ENCODE measurements around the gene TAAR1. TPM values are rescaled to one million over a fixed set of nuclear protein-coding genes. Genes with fewer than 3 reads are reported as not detected.

TAAR1 gene
- total RNA-seq, 4 donors from 2014 or later, result 0.41 TPM; not detected in 3

DNA sequence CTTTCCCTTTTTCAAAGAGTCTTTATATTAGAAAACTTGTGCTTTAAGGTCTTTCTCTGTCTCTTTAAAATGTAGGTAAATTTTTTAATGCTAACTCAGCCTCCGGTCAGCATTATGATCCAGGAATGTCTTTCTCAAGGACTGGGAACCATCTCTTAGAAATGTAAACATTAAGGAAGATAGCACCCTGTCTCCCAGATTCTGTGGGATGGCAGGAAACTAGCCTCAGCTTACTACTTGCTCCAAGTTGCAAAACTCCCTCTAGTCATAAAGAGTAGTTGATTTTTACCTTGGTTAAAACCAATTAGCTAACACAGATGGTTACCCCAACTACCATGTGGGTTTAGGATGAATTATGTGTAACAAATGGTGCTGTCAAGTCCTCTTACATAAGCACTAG is 4.7 kb upstream of the TAAR1 start:
- TF ChIP-seq, protein P1, sequence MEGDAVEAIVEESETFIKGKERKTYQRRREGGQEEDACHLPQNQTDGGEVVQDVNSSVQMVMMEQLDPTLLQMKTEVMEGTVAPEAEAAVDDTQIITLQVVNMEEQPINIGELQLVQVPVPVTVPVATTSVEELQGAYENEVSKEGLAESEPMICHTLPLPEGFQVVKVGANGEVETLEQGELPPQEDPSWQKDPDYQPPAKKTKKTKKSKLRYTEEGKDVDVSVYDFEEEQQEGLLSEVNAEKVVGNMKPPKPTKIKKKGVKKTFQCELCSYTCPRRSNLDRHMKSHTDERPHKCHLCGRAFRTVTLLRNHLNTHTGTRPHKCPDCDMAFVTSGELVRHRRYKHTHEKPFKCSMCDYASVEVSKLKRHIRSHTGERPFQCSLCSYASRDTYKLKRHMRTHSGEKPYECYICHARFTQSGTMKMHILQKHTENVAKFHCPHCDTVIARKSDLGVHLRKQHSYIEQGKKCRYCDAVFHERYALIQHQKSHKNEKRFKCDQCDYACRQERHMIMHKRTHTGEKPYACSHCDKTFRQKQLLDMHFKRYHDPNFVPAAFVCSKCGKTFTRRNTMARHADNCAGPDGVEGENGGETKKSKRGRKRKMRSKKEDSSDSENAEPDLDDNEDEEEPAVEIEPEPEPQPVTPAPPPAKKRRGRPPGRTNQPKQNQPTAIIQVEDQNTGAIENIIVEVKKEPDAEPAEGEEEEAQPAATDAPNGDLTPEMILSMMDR (IDR thresholded peaks at IDR 0.05), result no peak
- TF ChIP-seq POLR2A (IDR thresholded peaks at IDR 0.05), result no peak
- H3K4me3 ChIP-seq, result no peak overlapping the region
- H3K36me3 ChIP-seq, result no peaks in the 10 kb centered on the region
- no peak for DNase-seq
- no peak overlapping the region for H3K27ac ChIP-seq
- intact Hi-C loops (cut with DNase I; ENCODE audit: low total_unique reads), result no loop called here
- no peaks in the 10 kb centered on the region for H3K4me1 ChIP-seq
- no peaks in the 10 kb centered on the region for H3K27me3 ChIP-seq
- H3K9me3 ChIP-seq, result no peaks in the 10 kb centered on the region

DNA sequence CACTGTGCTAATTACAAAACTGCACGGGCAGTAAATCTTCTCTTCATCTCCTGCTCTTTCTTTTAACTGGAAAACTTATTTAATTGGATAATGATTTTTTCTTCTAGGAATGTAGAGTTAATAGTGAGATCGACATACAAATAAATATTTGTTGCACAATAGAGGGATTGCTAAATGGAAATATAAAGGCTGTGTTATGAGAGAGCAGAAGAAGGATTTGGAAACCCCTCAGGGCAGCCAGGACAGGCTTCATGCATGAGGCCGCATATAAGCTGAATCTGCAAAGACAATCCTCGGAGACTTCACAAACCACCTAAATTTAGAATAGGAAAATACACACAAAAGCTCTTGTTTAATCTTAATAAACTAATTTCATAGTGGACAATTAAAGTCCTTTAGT is 2.9 kb upstream of the TAAR1 start:
- Histone ChIP-seq H3K36me3 (no peaks in the 10 kb centered on the region), H3K27ac (no peak overlapping the region), H3K9me3 (no peaks in the 10 kb centered on the region), H3K4me3 (no peak overlapping the region), H3K27me3 (no peaks in the 10 kb centered on the region), H3K4me1 (no peaks in the 10 kb centered on the region)
- TF ChIP-seq, protein P1 (IDR thresholded peaks at IDR 0.05), result no peak
- no peak for TF ChIP-seq POLR2A (IDR thresholded peaks at IDR 0.05)
- no peak for DNase-seq
- intact Hi-C loops (cut with DNase I; ENCODE audit: low total_unique reads), result no loop called here

DNA sequence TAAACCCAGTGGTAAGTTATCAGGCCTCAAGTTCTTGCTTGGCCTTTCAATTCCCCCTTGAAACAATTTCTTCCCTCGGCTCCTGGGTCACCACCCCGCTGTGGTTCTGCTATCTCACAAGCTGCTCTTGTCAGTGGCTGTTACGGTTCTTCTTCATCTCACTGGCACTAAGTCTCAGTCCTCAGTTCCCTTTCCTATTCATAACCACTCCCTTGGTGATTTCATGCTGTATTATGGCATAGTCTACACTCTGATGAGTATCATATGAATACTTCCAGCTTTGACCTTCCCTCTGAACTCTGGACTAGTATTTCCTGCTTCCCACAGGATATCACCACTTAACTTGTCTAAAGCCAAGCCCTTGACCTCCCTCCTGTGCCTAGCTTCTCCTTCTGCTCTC is 7.9 kb downstream of the TAAR1 start:
- H3K4me1 ChIP-seq, result no peaks in the 10 kb centered on the region
- intact Hi-C loops (cut with DNase I; ENCODE audit: low total_unique reads), result no loop called here
- no peaks in the 10 kb centered on the region for H3K9me3 ChIP-seq

DNA sequence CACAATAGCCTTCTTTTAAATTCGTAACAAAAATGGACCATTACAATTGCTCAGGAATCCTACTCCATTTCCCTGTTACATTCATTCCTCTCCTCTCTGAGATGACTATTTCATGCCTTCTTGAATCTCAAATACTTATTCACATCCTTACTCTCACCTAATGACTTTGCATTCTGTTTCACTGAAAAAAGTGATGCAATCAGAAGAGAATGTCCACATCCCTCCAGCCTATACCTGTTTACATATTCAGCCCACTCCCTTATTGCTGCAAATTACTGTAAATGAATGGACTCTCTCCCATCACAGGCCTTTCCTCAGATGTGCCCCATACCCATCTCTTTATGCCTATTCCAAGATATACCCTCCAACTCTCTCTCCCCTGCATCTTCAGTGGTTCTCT is 8.6 kb downstream of the TAAR1 start:
- TF ChIP-seq, protein P1 (IDR thresholded peaks at IDR 0.05), result no peak
- TF ChIP-seq POLR2A (IDR thresholded peaks at IDR 0.05), result no peak
- no peaks in the 10 kb centered on the region for H3K4me1 ChIP-seq
- H3K27me3 ChIP-seq, result no peaks in the 10 kb centered on the region
- intact Hi-C loops (cut with DNase I; ENCODE audit: low total_unique reads), result no loop called here
- H3K4me3 ChIP-seq, result no peak overlapping the region
- no peak for DNase-seq
- H3K27ac ChIP-seq, result no peak overlapping the region
- H3K36me3 ChIP-seq, result no peaks in the 10 kb centered on the region
- H3K9me3 ChIP-seq, result no peaks in the 10 kb centered on the region

More for the DNA sequence above, 7.9 kb downstream of the TAAR1 start:
- TF ChIP-seq, protein P1 (IDR thresholded peaks at IDR 0.05), result no peak
- TF ChIP-seq POLR2A (IDR thresholded peaks at IDR 0.05), result no peak
- Histone ChIP-seq H3K27me3 (no peaks in the 10 kb centered on the region), H3K36me3 (no peaks in the 10 kb centered on the region), H3K4me3 (no peak overlapping the region), H3K27ac (no peak overlapping the region)
- DNase-seq, result no peak

DNA sequence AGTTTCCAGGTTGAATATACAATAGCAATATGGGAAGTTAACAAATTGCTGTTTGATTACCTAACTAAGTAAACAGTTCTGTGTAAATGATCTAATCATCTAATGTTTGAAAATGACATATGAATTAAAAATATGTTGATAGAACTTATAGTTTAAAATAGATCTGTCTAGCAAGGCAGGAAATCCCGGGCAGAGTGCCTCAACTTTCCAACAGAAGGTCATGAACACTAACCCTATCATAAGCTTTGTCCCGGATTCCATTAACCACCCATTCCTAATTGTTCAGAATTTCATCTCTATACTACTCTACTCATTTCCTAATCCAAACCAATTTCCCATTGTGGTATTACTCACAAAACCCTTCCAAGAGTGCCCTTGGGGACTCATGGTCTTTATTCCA is 10.2 kb downstream of the TAAR1 start:
- Histone ChIP-seq H3K27ac (no peak overlapping the region), H3K4me1 (no peaks in the 10 kb centered on the region), H3K4me3 (no peak overlapping the region), H3K36me3 (no peaks in the 10 kb centered on the region), H3K9me3 (no peaks in the 10 kb centered on the region), H3K27me3 (no peaks in the 10 kb centered on the region)
- DNase-seq, result no peak
- intact Hi-C loops (cut with DNase I; ENCODE audit: low total_unique reads), result no loop called here
- TF ChIP-seq, protein P1 (IDR thresholded peaks at IDR 0.05), result no peak
- TF ChIP-seq POLR2A (IDR thresholded peaks at IDR 0.05), result no peak

Measured in uterus (tissue), 4 donors.